ENCODE results near the gene OR51V1. TPM values are rescaled to one million over a fixed set of nuclear protein-coding genes. Genes with fewer than 3 reads are reported as not detected.

The OR51V1 gene
- total RNA-seq, 1 donor from 2014 or later, result not detected

DNA sequence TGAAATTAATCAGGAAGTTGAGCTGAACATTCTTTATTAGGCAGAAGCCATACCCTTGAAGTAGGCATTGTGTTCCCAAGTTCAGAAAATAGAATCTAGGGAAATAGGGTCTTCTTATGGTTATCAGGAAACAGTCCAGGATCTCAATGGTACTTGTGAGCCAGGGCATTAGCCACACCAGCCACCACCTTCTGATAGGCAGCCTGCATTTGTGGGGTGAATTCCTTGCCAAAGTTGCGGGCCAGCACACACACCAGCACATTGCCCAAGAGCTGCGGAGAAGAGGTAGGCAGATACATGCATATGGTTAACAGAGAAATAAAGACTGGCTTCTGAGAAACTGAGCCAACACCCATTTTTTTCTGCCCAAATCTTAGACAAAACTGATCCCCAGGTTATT, 32.3 kb upstream of the OR51V1 start:
- ATAC-seq (no peak), DNase-seq (no peak)
- intact Hi-C loops (cut with micrococcal nuclease), result no loop called here

DNA sequence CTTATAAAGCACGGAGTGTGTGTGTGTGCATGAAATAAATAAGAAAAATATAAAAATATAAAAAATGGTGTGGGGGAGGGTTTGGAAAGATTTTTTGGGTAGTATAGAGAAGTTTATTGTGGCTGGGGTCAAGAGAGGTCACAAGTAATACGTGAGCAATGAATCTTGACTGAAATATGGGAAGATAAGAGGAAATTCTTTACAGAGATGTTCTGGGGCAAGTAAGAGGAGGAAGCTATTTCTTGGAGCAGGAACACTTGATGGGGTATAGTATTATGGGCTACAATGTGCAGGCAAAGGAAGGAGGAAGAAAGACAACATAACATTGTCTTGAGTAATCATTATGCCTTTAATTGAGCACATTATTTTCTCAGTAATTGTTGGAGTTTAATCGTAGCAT, 31.7 kb upstream of the OR51V1 start:
- intact Hi-C loops (cut with micrococcal nuclease), result no loop called here
- DNase-seq, result no peak
- ATAC-seq, result no peak

DNA sequence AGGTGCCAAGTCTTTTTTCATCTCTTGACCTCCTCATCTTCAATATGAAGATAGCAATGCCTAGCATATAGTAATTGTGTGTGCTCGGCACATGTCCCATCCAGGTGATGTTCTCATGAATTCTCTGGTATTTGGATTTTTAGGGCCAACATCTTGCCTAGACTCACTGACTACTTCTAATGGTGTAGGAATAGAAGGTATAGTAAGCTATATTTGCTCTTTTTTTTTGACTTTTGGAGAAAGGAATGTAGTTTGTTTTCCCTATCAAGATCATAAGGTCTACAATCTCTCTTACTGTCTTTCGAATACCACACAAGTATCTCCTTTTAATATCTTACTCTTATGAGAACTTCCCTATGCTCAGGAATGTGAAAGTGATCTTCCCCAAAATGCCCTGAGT, 30.6 kb upstream of the OR51V1 start:
- no peak for ATAC-seq
- DNase-seq, result no peak
- intact Hi-C loops (cut with micrococcal nuclease), result no loop called here

DNA sequence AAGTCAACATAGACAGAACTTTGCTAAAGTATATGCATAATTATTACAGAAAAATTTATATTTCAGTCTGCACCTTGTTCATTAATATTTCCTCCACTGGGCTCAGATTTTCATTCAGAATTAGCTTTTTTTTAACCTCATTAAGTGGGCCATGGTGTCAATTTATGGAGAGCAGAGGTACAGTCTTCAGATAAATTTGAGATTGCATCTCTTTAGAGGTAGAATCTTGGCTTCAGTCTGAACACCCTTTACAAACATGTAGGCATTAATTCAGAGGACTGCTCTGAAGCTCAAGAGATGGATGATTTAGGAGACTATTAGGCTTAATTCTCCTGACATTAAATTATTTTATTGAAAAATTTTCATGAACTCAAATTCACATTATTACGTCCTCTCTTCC, 29.8 kb upstream of the OR51V1 start:
- no peak for DNase-seq
- no peak for ATAC-seq
- intact Hi-C loops (cut with micrococcal nuclease), result no loop called here

DNA sequence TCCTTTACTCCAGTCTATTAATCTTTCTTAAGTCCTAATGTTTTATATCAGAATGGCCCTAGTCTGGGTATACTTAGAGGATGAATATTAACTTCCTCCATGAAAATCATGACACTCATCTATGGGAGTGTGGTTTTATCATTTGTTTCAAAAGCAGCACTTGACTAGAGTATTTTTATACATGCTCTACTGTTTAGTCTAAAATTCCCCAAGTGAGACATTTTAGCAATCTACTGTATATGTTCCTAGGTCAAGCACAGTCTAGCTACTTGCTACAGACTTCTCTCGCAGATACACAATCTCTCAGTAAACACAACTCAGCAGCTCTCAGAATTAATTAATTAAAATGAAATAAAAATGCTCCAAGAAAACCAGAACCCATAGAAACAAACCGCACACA, 29.3 kb upstream of the OR51V1 start:
- DNase-seq (no peak), ATAC-seq (no peak)
- intact Hi-C loops (cut with micrococcal nuclease), result no loop called here

DNA sequence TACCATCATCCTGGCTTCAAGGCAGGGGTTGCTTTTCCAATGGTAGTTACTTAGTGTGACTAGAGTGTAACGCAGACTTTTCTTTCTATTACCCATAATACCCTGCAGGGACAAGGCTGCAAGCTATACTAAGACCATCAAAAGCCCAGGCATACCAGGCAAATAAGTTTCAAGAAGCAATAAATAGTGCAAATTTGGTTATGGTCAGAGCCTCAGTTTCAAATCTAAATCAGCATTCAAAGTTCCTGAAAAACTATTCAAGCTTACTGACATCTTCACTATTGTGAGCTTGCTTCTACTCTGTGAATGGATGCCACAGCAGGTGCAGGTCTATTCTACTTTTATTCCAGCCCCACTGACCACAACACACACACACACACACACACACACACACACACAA, 28.9 kb upstream of the OR51V1 start:
- intact Hi-C loops (cut with micrococcal nuclease), result no loop called here
- ATAC-seq (no peak), DNase-seq (no peak)

DNA sequence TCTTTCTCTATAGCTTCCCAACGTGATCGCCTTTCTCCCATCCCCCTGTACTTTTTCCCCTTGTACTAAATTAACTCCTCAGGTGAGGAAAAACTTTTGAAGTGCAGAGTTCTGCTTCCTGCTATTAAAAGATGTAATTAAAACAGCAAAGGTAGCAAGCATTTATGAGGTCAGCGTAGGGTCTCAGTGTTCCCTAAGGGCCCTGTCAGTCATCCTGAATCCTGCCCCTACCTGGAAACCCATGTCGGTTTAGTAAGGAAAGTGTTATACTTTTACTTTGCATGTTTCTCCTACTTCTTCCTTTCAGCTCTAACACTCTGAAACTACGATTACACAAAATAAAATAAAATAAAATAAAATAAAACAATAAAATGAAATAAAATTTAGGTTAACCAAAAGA, 27.6 kb upstream of the OR51V1 start:
- DNase-seq (no peak), ATAC-seq (no peak)
- intact Hi-C loops (cut with micrococcal nuclease), result no loop called here

DNA sequence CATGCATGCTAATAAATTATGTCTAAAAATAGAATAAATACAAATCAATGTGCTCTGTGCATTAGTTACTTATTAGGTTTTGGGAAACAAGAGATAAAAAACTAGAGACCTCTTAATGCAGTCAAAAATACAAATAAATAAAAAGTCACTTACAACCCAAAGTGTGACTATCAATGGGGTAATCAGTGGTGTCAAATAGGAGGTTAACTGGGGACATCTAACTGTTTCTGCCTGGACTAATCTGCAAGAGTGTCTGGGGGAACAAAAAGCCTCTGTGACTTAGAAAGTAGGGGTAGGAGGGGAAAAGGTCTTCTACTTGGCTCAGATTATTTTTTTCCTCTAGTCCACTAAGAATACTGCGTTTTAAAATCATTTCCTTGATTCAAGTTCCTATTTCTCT, 27.2 kb upstream of the OR51V1 start:
- ATAC-seq, result no peak
- intact Hi-C loops (cut with micrococcal nuclease), result no loop called here
- no peak for DNase-seq

DNA sequence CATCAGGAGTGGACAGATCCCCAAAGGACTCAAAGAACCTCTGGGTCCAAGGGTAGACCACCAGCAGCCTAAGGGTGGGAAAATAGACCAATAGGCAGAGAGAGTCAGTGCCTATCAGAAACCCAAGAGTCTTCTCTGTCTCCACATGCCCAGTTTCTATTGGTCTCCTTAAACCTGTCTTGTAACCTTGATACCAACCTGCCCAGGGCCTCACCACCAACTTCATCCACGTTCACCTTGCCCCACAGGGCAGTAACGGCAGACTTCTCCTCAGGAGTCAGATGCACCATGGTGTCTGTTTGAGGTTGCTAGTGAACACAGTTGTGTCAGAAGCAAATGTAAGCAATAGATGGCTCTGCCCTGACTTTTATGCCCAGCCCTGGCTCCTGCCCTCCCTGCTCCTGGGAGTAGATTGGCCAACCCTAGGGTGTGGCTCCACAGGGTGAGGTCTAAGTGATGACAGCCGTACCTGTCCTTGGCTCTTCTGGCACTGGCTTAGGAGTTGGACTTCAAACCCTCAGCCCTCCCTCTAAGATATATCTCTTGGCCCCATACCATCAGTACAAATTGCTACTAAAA, 26.3 kb upstream of the OR51V1 start, which contains the start of gene HBB:
Gene HBB, minus strand, starts transcription at position 340 of the 579 bp plus-strand sequence. Its CDS starts 50 bp downstream, at position 290.
- no peak for DNase-seq
- no peak for ATAC-seq
- intact Hi-C loops (cut with micrococcal nuclease), result no loop called here

DNA sequence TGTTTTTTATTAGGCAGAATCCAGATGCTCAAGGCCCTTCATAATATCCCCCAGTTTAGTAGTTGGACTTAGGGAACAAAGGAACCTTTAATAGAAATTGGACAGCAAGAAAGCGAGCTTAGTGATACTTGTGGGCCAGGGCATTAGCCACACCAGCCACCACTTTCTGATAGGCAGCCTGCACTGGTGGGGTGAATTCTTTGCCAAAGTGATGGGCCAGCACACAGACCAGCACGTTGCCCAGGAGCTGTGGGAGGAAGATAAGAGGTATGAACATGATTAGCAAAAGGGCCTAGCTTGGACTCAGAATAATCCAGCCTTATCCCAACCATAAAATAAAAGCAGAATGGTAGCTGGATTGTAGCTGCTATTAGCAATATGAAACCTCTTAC, 25.0 kb upstream of the OR51V1 start:
- DNase-seq, result no peak
- intact Hi-C loops (cut with micrococcal nuclease), result no loop called here
- ATAC-seq, result no peak

DNA sequence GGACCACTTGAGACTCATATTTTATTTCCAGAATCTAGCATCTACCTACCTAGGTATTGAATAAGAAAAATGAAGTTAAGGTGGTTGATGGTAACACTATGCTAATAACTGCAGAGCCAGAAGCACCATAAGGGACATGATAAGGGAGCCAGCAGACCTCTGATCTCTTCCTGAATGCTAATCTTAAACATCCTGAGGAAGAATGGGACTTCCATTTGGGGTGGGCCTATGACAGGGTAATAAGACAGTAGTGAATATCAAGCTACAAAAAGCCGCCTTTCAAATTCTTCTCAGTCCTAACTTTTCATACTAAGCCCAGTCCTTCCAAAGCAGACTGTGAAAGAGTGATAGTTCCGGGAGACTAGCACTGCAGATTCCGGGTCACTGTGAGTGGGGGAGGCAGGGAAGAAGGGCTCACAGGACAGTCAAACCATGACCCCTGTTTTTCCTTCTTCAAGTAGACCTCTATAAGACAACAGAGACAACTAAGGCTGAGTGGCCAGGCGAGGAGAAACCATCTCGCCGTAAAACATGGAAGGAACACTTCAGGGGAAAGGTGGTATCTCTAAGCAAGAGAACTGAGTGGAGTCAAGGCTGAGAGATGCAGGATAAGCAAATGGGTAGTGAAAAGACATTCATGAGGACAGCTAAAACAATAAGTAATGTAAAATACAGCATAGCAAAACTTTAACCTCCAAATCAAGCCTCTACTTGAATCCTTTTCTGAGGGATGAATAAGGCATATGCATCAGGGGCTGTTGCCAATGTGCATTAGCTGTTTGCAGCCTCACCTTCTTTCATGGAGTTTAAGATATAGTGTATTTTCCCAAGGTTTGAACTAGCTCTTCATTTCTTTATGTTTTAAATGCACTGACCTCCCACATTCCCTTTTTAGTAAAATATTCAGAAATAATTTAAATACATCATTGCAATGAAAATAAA, 24.3 kb upstream of the OR51V1 start:
- DNase-seq (no peak), ATAC-seq (no peak)
- intact Hi-C loops (cut with micrococcal nuclease), result no loop called here

DNA sequence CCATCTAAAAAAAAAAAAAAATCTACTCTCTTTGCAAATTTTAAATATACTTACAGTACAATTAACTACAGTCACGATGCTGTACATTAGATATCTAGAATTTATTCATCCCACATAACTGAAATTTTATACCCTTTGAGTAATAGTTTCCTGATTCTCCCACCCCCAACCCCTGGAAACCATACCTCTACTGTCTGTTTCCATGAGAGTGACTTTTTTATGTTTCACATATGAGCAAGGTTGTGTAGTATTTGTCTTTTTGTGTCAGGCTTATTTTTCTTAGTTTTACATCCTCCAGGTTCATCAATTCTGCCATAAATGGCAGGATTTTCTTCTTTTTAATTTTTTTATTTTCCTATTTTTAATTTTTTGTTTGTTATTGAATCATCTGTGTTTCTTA, 23.2 kb upstream of the OR51V1 start:
- DNase-seq (no peak), ATAC-seq (no peak)
- intact Hi-C loops (cut with micrococcal nuclease), result no loop called here

DNA sequence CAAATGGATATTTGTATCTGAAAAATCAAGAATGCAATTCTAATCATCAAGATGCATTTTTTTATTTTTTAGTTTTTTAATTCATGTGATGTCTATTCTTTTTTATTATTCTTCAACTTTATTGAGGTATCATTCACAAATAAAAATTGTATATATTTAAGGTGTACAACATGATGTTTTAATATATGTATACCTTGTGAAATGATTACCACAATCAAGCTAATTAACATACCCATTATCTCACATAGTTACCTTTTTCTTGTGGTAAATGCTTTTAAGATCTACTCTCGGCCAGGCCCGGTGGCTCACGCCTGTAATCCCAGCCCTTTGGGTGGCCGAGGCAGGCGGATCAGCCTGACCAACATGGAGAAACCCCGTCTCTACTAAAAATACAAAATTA, 22.7 kb upstream of the OR51V1 start:
- intact Hi-C loops (cut with micrococcal nuclease), result no loop called here
- no peak for ATAC-seq

DNA sequence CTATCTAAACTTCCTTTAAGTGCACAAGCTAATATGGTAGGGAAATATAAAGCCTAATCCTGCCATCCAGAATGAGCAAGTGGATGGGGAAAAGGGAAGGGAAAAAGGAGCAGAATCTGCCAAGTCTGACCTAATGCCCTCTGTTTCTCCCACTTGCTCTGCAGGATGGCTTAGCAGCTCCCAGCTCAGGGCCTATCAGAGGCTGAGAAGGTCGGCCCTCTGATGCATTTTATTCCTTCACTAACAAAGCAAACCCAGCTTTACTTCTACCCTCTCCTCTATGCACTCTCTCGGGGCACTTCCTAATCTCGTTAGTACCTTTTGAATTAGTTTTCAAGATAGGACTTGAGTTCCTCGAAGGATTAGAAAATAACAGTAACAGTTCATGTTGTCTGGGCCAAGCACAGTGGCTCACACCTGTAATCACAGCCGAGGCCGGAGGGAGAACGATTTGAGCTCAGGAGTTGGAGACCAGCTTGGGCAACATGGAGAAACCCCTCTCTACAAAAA, 9.9 kb upstream of the OR51V1 start:
- no peak for DNase-seq
- ATAC-seq, result no peak
- intact Hi-C loops (cut with micrococcal nuclease), result no loop called here

More for the DNA sequence above, 22.7 kb upstream of the OR51V1 start:
- DNase-seq, result no peak

DNA sequence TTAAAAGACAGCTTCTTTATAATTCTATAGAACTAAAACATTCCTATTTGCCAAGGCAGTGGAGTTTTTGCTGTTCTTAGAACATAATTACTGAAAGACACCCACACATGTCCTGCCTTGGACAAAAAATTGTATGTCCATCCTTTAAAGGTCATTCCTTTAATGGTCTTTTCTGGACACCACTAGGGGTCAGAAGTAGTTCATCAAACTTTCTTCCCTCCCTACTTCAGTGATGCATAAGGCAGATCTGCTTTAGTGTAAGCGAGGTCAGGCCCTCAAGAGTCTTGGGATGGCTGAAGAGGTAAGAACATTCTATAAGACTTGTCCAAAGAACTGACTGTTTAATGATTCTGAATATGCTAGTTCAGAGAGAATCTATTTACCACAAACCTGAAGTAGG, 4.3 kb upstream of the OR51V1 start:
- no peak for ATAC-seq
- intact Hi-C loops (cut with micrococcal nuclease), result no loop called here

DNA sequence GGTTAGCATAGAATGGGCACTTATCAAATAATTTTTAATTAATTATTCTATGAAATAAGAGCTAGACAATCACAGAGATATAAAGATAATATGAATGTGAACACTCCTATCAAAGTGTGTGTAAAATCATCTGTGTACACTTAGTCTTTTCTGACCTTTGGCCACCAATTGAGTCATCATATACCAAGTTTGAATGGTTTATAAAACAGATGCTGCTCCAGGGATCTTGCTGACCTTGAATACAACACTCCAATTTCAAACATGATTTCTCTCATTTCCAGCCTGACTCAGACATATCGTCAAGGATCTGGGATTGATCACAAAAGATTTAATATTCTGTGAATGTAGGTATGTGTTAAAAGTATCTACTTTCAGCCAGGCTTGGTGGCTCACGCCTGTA, 2.9 kb upstream of the OR51V1 start:
- ATAC-seq, result no peak
- DNase-seq, result no peak
- intact Hi-C loops (cut with micrococcal nuclease), result no loop called here

More for the DNA sequence above, 4.3 kb upstream of the OR51V1 start:
- DNase-seq, result no peak

DNA sequence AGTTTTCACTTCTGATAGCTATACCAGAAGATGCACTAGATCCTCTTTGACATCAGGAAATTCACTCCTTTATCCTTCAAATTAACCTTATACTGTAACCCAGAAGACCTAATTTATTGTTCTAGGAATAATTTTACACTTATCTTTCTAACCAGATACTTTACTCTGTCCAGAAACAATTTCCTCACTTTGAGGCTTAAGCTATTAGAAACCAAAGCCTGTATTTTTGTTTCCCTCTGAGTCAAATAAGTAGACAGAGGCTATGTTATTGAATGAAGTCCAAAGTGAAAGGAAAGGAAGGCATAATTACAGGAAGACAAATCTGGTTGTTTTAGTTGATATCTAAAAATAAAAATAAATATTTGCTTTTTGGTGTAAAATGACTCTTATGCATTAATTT, 2.2 kb downstream of the OR51V1 start:
- no peak for DNase-seq
- ATAC-seq, result no peak
- intact Hi-C loops (cut with micrococcal nuclease), result no loop called here

DNA sequence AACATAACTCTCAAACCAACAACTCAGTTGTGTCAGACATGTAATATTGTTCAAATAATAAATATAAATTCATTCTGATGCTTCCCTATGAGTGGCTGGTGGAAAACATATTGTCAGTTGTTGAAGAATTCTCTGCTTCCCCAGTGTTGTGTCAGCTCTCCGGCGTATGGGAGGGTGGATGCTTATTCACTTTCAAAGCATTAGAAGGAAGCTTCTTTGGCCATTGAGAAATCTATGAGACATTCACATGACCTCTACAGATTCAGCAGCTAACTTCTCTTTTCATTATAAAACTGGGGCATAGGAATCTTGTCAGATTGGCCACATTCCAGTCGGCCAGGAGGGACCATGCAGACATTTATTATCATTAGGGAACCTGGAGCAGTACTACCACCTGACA, 2.9 kb downstream of the OR51V1 start:
- ATAC-seq (no peak), DNase-seq (no peak)
- intact Hi-C loops (cut with micrococcal nuclease), result no loop called here

DNA sequence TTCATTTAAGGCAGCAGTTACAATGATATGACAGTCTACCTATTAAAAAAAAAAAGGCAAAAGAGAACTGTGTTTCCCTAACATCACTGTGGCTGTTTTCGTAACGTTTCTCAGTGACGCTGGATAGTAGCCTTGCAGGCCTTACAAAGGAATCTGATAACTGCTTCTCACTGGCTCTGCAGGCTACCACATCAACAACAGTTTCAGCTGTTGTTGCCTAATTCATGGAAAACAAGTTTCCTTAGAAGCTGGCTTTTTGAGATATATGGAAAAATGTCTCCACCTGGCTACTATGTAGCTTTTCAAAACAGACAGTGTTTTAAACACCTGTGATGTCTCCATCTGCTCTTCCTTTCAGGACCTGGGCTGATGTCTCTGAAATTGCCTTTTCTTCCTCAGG, 3.8 kb downstream of the OR51V1 start:
- intact Hi-C loops (cut with micrococcal nuclease), result no loop called here
- ATAC-seq (no peak), DNase-seq (no peak)

DNA sequence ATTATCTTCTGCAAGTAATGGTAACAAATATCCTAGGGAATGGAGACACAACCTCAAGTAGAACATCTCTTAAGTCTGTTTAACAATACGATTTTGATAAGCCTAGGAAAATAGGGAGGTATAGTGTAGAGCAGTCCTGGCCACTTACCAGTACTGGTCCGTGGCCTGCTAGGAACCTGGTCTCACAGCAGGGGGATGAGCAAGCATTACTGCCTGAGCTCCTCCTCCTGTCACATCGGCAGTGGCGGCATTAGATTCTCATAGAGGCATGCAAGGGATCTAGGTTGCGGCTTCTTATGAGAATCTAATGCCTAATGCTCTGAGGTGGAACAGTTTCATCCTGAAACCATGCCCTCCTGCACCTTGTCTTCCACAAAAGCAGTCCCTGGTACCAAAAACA, 4.4 kb downstream of the OR51V1 start:
- ATAC-seq, result no peak
- DNase-seq, result no peak
- intact Hi-C loops (cut with micrococcal nuclease), result no loop called here

DNA sequence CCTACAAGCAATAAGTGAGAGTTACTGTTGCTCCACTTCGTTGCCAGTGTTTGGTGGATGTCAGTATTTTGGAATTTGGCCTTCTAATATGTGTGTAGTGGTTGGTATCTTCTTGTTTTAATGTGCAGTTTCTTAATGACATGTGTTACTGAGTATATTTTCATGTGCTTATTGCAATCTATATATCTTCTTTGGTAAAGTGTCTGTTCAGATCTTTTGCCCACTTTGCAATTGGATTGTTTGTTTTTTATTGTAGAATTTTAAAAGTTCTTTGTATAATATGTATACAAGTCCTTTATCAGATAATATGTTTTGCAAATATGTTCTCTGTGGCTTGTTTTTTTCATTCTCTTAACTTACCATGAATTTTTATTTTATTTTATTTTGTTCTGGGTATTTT, 7.7 kb downstream of the OR51V1 start:
- DNase-seq (no peak), ATAC-seq (no peak)
- intact Hi-C loops (cut with micrococcal nuclease), result no loop called here

Data from left ventricle myocardium superior (tissue), 1 donor.